OCI-LY7 (cell line): ENCODE data around the gene PAGR1. TPM values are rescaled to one million over a fixed set of nuclear protein-coding genes. Genes with fewer than 3 reads are reported as not detected.
A peak's percentile ranks its signal among the peaks of the same experiment; 100 is the strongest.

Experiments used
- BruUV-seq: library from RNA; stranded (reverse); fragments of 400-500 nt; replicated peaks from 2 replicates; lab custom pipeline; 2021; lab: Mats Ljungman, UMichigan
- CTCF ChIA-PET: fragments of 300-600 bp; sonication (Branson Sonifier 250); formaldehyde crosslinking; loops from one replicate; lab custom pipeline; 2022; ENCODE audit warnings: antibody characterized with exemption; ENCODE audit not compliant: unreplicated experiment; lab: Charles Lee
- POLR2A ChIA-PET: fragments of 300-600 bp; sonication (Branson Sonifier 250); formaldehyde crosslinking; loops from one replicate; lab custom pipeline; 2022; ENCODE audit warnings: antibody characterized with exemption; lab: Charles Lee
- DNase-seq: peaks from one replicate; pipeline ENCODE4 v3.0.0-alpha.2; 2015; ENCODE audit warnings: low spot score
- H2AFZ ChIP-seq: fragments of 200-600 bp; sonication (generic), shearing (Covaris generic); 2 replicates; pipeline ENCODE4 v1.6.1; 2014; ENCODE audit warnings: mild to moderate bottlenecking, antibody characterized with exemption, low read length, moderate library complexity
- H3K27ac ChIP-seq: fragments of 200-600 bp; sonication (generic); 2 replicates; pipeline ENCODE4 v1.5.1; 2014; ENCODE audit warnings: mixed run types, low read depth, mild to moderate bottlenecking, moderate library complexity, low read length, inconsistent platforms; ENCODE audit not compliant: poor library complexity, severe bottlenecking
- H3K36me3 ChIP-seq: fragments of 200-600 bp; sonication (generic); 2 replicates; pipeline ENCODE4 v1.6.1; 2014; ENCODE audit warnings: mild to moderate bottlenecking, antibody characterized with exemption, low read length, moderate library complexity, mixed read lengths; ENCODE audit not compliant: insufficient read depth
- H3K4me1 ChIP-seq: fragments of 200-600 bp; sonication (generic); 2 replicates; pipeline ENCODE4 v1.5.1; 2014; ENCODE audit warnings: mild to moderate bottlenecking, low read length; ENCODE audit not compliant: insufficient read depth, poor library complexity, severe bottlenecking
- H3K4me2 ChIP-seq: fragments of 200-600 bp; sonication (generic); 2 replicates; pipeline ENCODE4 v1.6.1; 2014; ENCODE audit warnings: mild to moderate bottlenecking, low read length
- H3K4me3 ChIP-seq: fragments of 200-600 bp; sonication (generic); 2 replicates; pipeline ENCODE4 v1.5.1; 2014; ENCODE audit warnings: mild to moderate bottlenecking, low read depth, low read length; ENCODE audit not compliant: poor library complexity, severe bottlenecking
- H3K79me2 ChIP-seq: fragments of 200-600 bp; sonication (generic); 2 replicates; pipeline ENCODE4 v1.6.1; 2016; ENCODE audit warnings: low read depth, mild to moderate bottlenecking, low read length, moderate library complexity, mixed read lengths; ENCODE audit not compliant: insufficient read depth
- H3K9me2 ChIP-seq: fragments of 200-600 bp; sonication (generic); 2 replicates; pipeline ENCODE4 v1.6.1; 2016; ENCODE audit warnings: mild to moderate bottlenecking, low read length, mixed read lengths; ENCODE audit not compliant: insufficient read depth
- H3K9me3 ChIP-seq: fragments of 200-600 bp; sonication (generic); 2 replicates; pipeline ENCODE4 v1.6.1; 2014; ENCODE audit warnings: mild to moderate bottlenecking, mixed run types, low read length, mixed read lengths
- H4K20me1 ChIP-seq: fragments of 200-600 bp; sonication (generic); 2 replicates; pipeline ENCODE4 v1.6.1; 2014; ENCODE audit warnings: mild to moderate bottlenecking, antibody characterized with exemption, low read length, moderate library complexity, mixed read lengths; ENCODE audit not compliant: insufficient read depth
- CTCF ChIP-seq: fragments of 200-600 bp; sonication (generic); conservative IDR thresholded peaks from 2 replicates; pipeline ENCODE4 v1.5.1; 2014; ENCODE audit warnings: mild to moderate bottlenecking, antibody characterized with exemption, low read length, moderate library complexity, mixed read lengths
- EZH2phosphoT487 ChIP-seq: fragments of 200-600 bp; sonication (generic); IDR thresholded peaks from 2 replicates; pipeline ENCODE4 v1.6.1; 2018; ENCODE audit warnings: low read depth, borderline replicate concordance, mild to moderate bottlenecking, mixed run types, antibody characterized with exemption, low read length, moderate library complexity, mixed read lengths
- intact Hi-C: fragments of 100-400 bp; cut with micrococcal nuclease; formaldehyde crosslinking; loops from one replicate; pipeline ENCODE4 v1.10.0; 2022; ENCODE audit not compliant: unreplicated experiment
- total RNA-seq, 2 experiments: library from RNA; depleted of rRNA in 1 of 2; stranded (reverse); fragments of >200 nt in 1 of 2; shearing (Covaris generic) in 1 of 2; gene quantifications; 2 replicates each; pipeline ENCODE4 v1.2.3, GENCODE V29; 2014 to 2022

Gene PAGR1
- total RNA-seq, 2 experiments from 2014 or later, result 51.7 to 59.4 TPM

- intact Hi-C loops, result loop anchor here (2.0 to 5.0 kb wide), 2 partner anchors 79 to 190 kb away; partner anchors contain the start of genes HIRIP3 and INO80E
- Histone ChIP-seq H3K9me3 (no peaks in the 10 kb centered on the region), H3K4me1 (peaks cover 64% of the 10 kb centered on the region), H3K4me2 (peak overlapping the region; percentile 93), H3K9me2 (no peaks in the 10 kb centered on the region), H2AFZ (no peak overlapping the region), H3K27ac (peak overlapping the region; percentile 88), H3K79me2 (peaks cover 15% of the 10 kb centered on the region; the same call in 1 of the 2 replicates), H3K36me3 (peaks cover 68% of the 10 kb centered on the region), H3K4me3 (peak overlapping the region; percentile 83), H4K20me1 (peaks cover 18% of the 10 kb centered on the region)
- BruUV-seq, result TSS peak; percentile 49
- CTCF ChIA-PET, result interaction anchor here (1.1 kb wide), 1 partner anchor 41 kb away, joined by 3 read pairs; no protein-coding TSS in a partner anchor
- TF ChIP-seq EZH2phosphoT487 (no peak), CTCF (peak; percentile 73)
- POLR2A ChIA-PET, result interaction anchor here (0.6 to 2.2 kb wide), 8 partner anchors 11 to 188 kb away, joined by 3 to 6 read pairs (median 3); partner anchors contain the start of genes HIRIP3, KIF22, MVP and TAOK2
- peak; percentile 90 for DNase-seq
Measured at GRCh38 chr16:29807426-29808218, 8.3 kb upstream of the PAGR1 start.

GRCh38 chr16:29808219-29808900 is 7.6 kb upstream of the PAGR1 start:
- H3K9me3 ChIP-seq, result no peaks in the 10 kb centered on the region
- no peak for DNase-seq
- BruUV-seq, result no TSS peak
- no peaks in the 10 kb centered on the region for H3K9me2 ChIP-seq
- peak overlapping the region; percentile 83 for H3K4me3 ChIP-seq
- peak overlapping the region; percentile 88 for H3K27ac ChIP-seq
- peaks cover 61% of the 10 kb centered on the region for H3K36me3 ChIP-seq
- no peak overlapping the region for H2AFZ ChIP-seq
- H3K4me2 ChIP-seq, result peak overlapping the region; percentile 93
- peaks cover 56% of the 10 kb centered on the region for H3K4me1 ChIP-seq
- ChIA-PET CTCF (interaction anchor here (1.1 kb wide), 1 partner anchor 40 kb away, joined by 3 read pairs; no protein-coding TSS in a partner anchor), POLR2A (interaction anchor here (0.6 to 2.2 kb wide), 8 partner anchors 10 to 165 kb away, joined by 3 to 6 read pairs (median 3); partner anchors contain the start of genes KIF22, MVP and TAOK2)
- peaks cover 15% of the 10 kb centered on the region; the same call in 1 of the 2 replicates for H3K79me2 ChIP-seq
- intact Hi-C loops, result loop anchor here (5.0 kb wide), 1 partner anchor 189 kb away; the partner anchor contains the start of genes HIRIP3 and INO80E
- TF ChIP-seq CTCF (no peak), EZH2phosphoT487 (no peak)
- H4K20me1 ChIP-seq, result peaks cover 18% of the 10 kb centered on the region
